NCI-H226 (cell line): ENCODE data around the gene PNMA6E.
"Not testable (repeated sequence)": the region's sequence is repeated elsewhere in the genome, so short reads cannot be mapped to it uniquely, and the experiment has no call there.

Experiments used
- DNase-seq: peaks from one replicate; pipeline ENCODE4 v3.0.0-alpha.2; 2015

PNMA6E gene

GRCh38 chrX:153407736-153408135 lies 6.6 kb upstream of the PNMA6E start:
- no peak for DNase-seq

GRCh38 chrX:153406903-153407302 lies 5.8 kb upstream of the PNMA6E start:
- no peak for DNase-seq

GRCh38 chrX:153406011-153406410 lies 4.9 kb upstream of the PNMA6E start:
- DNase-seq, result no peak

- DNase-seq, result no peak
Observed at GRCh38 chrX:153405426-153405825, 4.3 kb upstream of the PNMA6E start.

- not testable (repeated sequence) for DNase-seq
Observed at GRCh38 chrX:153404333-153404732, 3.2 kb upstream of the PNMA6E start.

- DNase-seq, result no peak
Observed at GRCh38 chrX:153400146-153401132, 711 bp downstream of the PNMA6E start.

GRCh38 chrX:153398275-153398960 lies 2.7 kb downstream of the PNMA6E start:
- DNase-seq, result no peak

GRCh38 chrX:153397256-153397960 lies 3.7 kb downstream of the PNMA6E start:
- no peak for DNase-seq

GRCh38 chrX:153396320-153397195 lies 4.6 kb downstream of the PNMA6E start:
- no peak for DNase-seq

- DNase-seq, result no peak
Observed at GRCh38 chrX:153395613-153396319, 5.4 kb downstream of the PNMA6E start.

- no peak for DNase-seq
Observed at GRCh38 chrX:153394612-153395011, 6.5 kb downstream of the PNMA6E start.

- no peak for DNase-seq
Observed at GRCh38 chrX:153392642-153393321, 8.4 kb downstream of the PNMA6E start.

GRCh38 chrX:153389460-153389768 lies 11.7 kb downstream of the PNMA6E start:
- DNase-seq, result not testable (repeated sequence)

GRCh38 chrX:153388722-153389459 lies 12.3 kb downstream of the PNMA6E start:
- no peak for DNase-seq

- DNase-seq, result no peak
Observed at GRCh38 chrX:153387987-153388721, 13.0 kb downstream of the PNMA6E start.

- no peak for DNase-seq
Observed at GRCh38 chrX:153387345-153387744, 13.8 kb downstream of the PNMA6E start.

GRCh38 chrX:153386097-153386496 lies 15.1 kb downstream of the PNMA6E start:
- DNase-seq, result no peak

- not testable (repeated sequence) for DNase-seq
Observed at GRCh38 chrX:153384973-153385372, 16.2 kb downstream of the PNMA6E start.

GRCh38 chrX:153384390-153384789 lies 16.8 kb downstream of the PNMA6E start:
- no peak for DNase-seq
